Right lobe of liver (tissue), 6 donors: Measurements from ENCODE around the gene SMYD1. TPM values are rescaled to one million over a fixed set of nuclear protein-coding genes. Genes with fewer than 3 reads are reported as not detected.

Experiments
- ATAC-seq, 4 donors: fragments of 200-7000 bp; cut with Tn5 transposase; one replicate each; pipeline ENCODE4 v1.9.1; 2020; ENCODE audit warnings: mild to moderate bottlenecking in 4 of 4, moderate library complexity in 4 of 4
- DNase-seq, 3 donors: peaks; one replicate each; pipeline ENCODE4 v3.0.0-alpha.2; 2020
- H3K27ac ChIP-seq, 3 donors: fragments of 200-600 bp; one replicate each; pipeline ENCODE4 v1.8.0; 2022
- H3K27me3 ChIP-seq, 2 donors: fragments of 200-600 bp; one replicate each; pipeline ENCODE4 v1.8.0; 2022
- H3K36me3 ChIP-seq, 4 donors: fragments of 200-600 bp; sonication (generic) in 1 of 4; one replicate each; pipeline versions ENCODE4 v1.5.1 to v1.8.0; 2017 to 2022; ENCODE audit warnings: control low read depth in 1 of 4
- H3K4me1 ChIP-seq, 4 donors: fragments of 200-600 bp; sonication (generic) in 1 of 4; one replicate each; pipeline versions ENCODE4 v1.5.1 to v1.8.0; 2017 to 2022; ENCODE audit warnings: control low read depth in 1 of 4
- H3K4me3 ChIP-seq, 3 donors: fragments of 200-600 bp; one replicate each; pipeline ENCODE4 v1.8.0; 2022
- H3K9me3 ChIP-seq, 4 donors: fragments of 200-600 bp; sonication (generic) in 1 of 4; one replicate each; pipeline versions ENCODE4 v1.5.1 to v1.8.0; 2017 to 2022; ENCODE audit warnings: control low read depth in 1 of 4
- POLR2A ChIP-seq: fragments of 450-650 bp; IDR thresholded peaks from one replicate; pipeline ENCODE4 v1.6.1; 2017; ENCODE audit warnings: antibody characterized with exemption, mild to moderate bottlenecking
- WGBS: methylation state at CpG from one replicate; pipeline ENCODE4 v1.1.6; 2018; ENCODE audit warnings: low coverage, low lambda C conversion rate; ENCODE audit not compliant: insufficient coverage; ENCODE audit errors: missing lambda C conversion rate; 5-methylcytosine and 5-hydroxymethylcytosine counted together
- intact Hi-C, 2 donors: fragments of 100-400 bp; cut with DNase I; formaldehyde crosslinking; loops; one replicate each; pipeline versions ENCODE4 v1.11.2 to v1.14.1; 2022
- total RNA-seq, 6 experiments: library from RNA; depleted of rRNA in 2 of 6; stranded (reverse); fragments of >200 nt in 2 of 6; fragmentation: NEBNext Ultra II Directional in 3 of 6; extraction: Animal tissue kit (Norgen Biotek cat#: 25700) in 3 of 6; gene quantifications; one replicate each; pipeline versions ENCODE4 v1.1.0 to v1.2.4, GENCODE V29; 2016 to 2023
- TF ChIP-seq, protein P1 (sequence below), 4 donors: fragments of 200-600 bp in 3 of 4; fragments of 450-650 bp in 1 of 4; IDR thresholded peaks; one replicate each; pipeline versions ENCODE4 v1.5.1 to v1.8.0; 2016 to 2022; ENCODE audit warnings: antibody characterized with exemption in 4 of 4, mild to moderate bottlenecking in 2 of 4
- donor health status: DM: no; HTN: yes; CAD: no.
- donor health status: DM: no; HTN: no; CAD: no.
- donor health status: DM: no; HTN: no; CAD: no.
- donor health status: DM: no; HTN: yes; CAD: no.
- donor health status: DM: no; HTN: yes; CAD: no.

Gene SMYD1
- total RNA-seq, 6 experiments from 2014 or later: not detected

DNA sequence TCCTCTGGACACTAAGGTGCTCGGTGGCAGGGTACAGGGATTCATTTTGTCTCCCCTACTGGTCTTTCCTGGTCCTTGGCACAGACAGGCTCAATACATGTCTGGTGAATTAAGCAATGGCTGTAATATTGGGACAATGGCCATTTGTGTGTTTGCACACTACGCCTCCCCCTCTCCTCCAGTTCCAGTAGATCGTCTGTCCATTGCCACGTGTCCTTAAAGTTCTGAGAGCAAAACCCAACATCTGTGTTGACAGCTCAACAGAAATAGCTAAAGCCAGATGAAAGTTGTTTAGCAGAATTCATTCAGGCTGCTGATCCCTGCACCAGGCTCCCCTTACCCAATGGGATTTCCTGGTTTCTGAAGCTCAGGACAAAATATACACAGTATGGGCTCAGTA is 69.2 kb downstream of the SMYD1 start:
- no peaks in the 10 kb centered on the region for H3K9me3 ChIP-seq
- ATAC-seq (peak; percentile 61 to 85 (median 69)), DNase-seq (peak in 1 of 3 donors; percentile 77)
- peaks cover 0 to 65% (median 32%) of the 10 kb centered on the region in 4 donors for H3K4me1 ChIP-seq
- H3K27me3 ChIP-seq: no peaks in the 10 kb centered on the region
- 18% methylated on average over 1 of the region's 4 CpGs for WGBS
- intact Hi-C loops: no loop called here
- H3K36me3 ChIP-seq: no peaks in the 10 kb centered on the region
- TF ChIP-seq POLR2A: peak; percentile 81
- TF ChIP-seq, protein P1, sequence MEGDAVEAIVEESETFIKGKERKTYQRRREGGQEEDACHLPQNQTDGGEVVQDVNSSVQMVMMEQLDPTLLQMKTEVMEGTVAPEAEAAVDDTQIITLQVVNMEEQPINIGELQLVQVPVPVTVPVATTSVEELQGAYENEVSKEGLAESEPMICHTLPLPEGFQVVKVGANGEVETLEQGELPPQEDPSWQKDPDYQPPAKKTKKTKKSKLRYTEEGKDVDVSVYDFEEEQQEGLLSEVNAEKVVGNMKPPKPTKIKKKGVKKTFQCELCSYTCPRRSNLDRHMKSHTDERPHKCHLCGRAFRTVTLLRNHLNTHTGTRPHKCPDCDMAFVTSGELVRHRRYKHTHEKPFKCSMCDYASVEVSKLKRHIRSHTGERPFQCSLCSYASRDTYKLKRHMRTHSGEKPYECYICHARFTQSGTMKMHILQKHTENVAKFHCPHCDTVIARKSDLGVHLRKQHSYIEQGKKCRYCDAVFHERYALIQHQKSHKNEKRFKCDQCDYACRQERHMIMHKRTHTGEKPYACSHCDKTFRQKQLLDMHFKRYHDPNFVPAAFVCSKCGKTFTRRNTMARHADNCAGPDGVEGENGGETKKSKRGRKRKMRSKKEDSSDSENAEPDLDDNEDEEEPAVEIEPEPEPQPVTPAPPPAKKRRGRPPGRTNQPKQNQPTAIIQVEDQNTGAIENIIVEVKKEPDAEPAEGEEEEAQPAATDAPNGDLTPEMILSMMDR (IDR thresholded peaks at IDR 0.05): peak in 1 of 4 donors; percentile 33
- peak overlapping the region; percentile 45 to 77 (median 76) for H3K27ac ChIP-seq
- no peak overlapping the region for H3K4me3 ChIP-seq

DNA sequence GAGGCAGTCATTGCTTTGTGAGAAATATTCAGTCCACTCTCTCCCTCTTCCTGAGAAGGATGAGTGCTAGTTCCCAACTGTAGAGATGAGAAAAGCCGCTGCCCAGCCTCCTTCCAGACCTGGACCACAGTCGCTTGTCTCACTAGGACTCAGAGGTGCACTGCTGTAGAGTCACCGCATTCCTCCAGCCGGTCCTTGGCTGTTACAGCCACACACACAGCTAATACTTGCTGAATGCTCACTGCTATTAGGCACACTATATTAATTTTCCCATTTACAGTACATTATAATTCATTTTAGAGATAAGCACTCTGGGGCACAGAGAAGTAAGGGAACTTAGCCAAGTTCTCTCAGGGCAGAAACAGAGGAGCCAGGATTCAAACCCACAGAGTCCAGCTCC is 70.2 kb downstream of the SMYD1 start:
- no peaks in the 10 kb centered on the region for H3K27me3 ChIP-seq
- peaks cover 0 to 58% (median 28%) of the 10 kb centered on the region in 4 donors for H3K4me1 ChIP-seq
- WGBS: 69% methylated on average over 3 of the region's 4 CpGs
- no peak for DNase-seq
- peak in 1 of 4 donors; percentile 18 for ATAC-seq
- H3K36me3 ChIP-seq: no peaks in the 10 kb centered on the region
- H3K27ac ChIP-seq: peak overlapping the region; percentile 45 to 77 (median 76)
- no peaks in the 10 kb centered on the region for H3K9me3 ChIP-seq
- no peak for TF ChIP-seq POLR2A
- TF ChIP-seq, protein P1 (IDR thresholded peaks at IDR 0.05): no peak
- H3K4me3 ChIP-seq: peak overlapping the region in 2 of 3 donors; percentile 6 to 12
- intact Hi-C loops: no loop called here

DNA sequence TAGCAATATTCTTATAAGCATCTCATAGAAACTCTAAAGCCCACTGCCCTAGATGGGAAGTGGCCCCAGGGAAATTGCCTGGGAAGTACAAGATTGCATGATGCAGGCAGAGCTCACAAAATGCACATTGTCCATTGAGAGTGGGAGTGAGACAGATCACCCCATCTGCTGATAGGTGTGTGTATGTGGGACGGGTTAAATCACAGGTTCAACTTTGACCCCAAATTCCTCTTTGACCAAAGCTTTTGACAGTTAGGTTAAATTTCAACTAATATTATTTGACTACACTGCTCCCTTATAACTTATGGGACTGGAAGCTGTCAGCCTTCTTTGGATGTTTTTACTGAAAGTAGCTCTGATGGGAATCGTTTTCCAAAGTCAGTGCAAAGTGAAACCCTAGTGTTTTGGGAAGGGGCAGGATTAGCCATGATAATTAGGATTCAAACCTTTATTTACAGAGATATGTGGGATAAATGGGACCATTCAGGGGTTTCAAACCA is 71.6 kb downstream of the SMYD1 start:
- H3K27me3 ChIP-seq: no peaks in the 10 kb centered on the region
- intact Hi-C loops: no loop called here
- H3K36me3 ChIP-seq: no peaks in the 10 kb centered on the region
- H3K4me1 ChIP-seq: peaks cover 0 to 50% (median 23%) of the 10 kb centered on the region in 4 donors
- ATAC-seq (peak; percentile 81 to 91 (median 82)), DNase-seq (peak in 1 of 3 donors; percentile 70)
- TF ChIP-seq, protein P1 (IDR thresholded peaks at IDR 0.05): no peak
- peak; percentile 75 for TF ChIP-seq POLR2A
- peak overlapping the region in 2 of 3 donors; percentile 1 to 20 for H3K4me3 ChIP-seq
- peak overlapping the region; percentile 45 to 77 (median 76) for H3K27ac ChIP-seq
- H3K9me3 ChIP-seq: no peaks in the 10 kb centered on the region
- 31% methylated on average over 2 of the region's 2 CpGs for WGBS

DNA sequence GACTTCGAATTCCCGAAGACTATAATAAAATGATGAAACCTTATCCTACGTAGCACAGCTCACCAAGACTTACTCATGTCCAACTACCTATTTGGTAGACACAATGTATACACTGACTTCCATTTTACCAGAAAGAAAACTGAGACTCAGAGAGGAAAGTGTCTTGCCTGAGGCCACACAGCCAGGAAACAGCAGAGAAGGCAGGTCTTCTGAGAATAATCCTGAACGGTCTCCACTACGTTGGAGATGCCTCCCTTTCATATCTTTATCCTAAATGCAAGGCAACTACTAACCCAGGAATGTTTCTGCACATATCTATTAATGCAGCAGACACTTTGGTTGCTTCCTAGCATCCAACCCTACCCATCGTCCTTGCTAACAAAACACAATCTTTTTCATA is 72.2 kb downstream of the SMYD1 start:
- no peaks in the 10 kb centered on the region for H3K27me3 ChIP-seq
- intact Hi-C loops: no loop called here
- no peaks in the 10 kb centered on the region for H3K36me3 ChIP-seq
- H3K9me3 ChIP-seq: no peaks in the 10 kb centered on the region
- peak overlapping the region; percentile 45 to 77 (median 71) for H3K27ac ChIP-seq
- no peak for TF ChIP-seq POLR2A
- TF ChIP-seq, protein P1 (IDR thresholded peaks at IDR 0.05): no peak
- DNase-seq (no peak), ATAC-seq (peak in 1 of 4 donors; percentile 2)
- peaks cover 0 to 50% (median 24%) of the 10 kb centered on the region in 4 donors for H3K4me1 ChIP-seq
- WGBS: 34% methylated on average over 6 of the region's 6 CpGs
- H3K4me3 ChIP-seq: peak overlapping the region in 2 of 3 donors; percentile 1 to 20
